Activated T-helper 1 cell treated with Interleukin-2 at 50 U/mL for 16 hours (primary cell): ENCODE results near the gene IARS1.

Experiments used
- DNase-seq: peaks from one replicate; pipeline ENCODE4 v3.0.0-alpha.2; 2020; ENCODE audit warnings: low read depth

IARS1 gene

GRCh38 chr9:92295240-92295790 lies 1.8 kb upstream of the IARS1 start:
- no peak for DNase-seq

GRCh38 chr9:92294297-92294676 lies 790 bp upstream of the IARS1 start:
- DNase-seq = no peak

- DNase-seq = no peak
These were observed 482 bp downstream of the IARS1 start for GRCh38 chr9:92293075-92293354.

- no peak for DNase-seq
These were observed 991 bp downstream of the IARS1 start for GRCh38 chr9:92292338-92293074.

- DNase-seq = no peak
These were observed 1.9 kb downstream of the IARS1 start for GRCh38 chr9:92291577-92291976.

GRCh38 chr9:92290785-92291429 lies 2.6 kb downstream of the IARS1 start:
- no peak for DNase-seq

GRCh38 chr9:92289708-92290390 lies 3.6 kb downstream of the IARS1 start:
- DNase-seq = no peak

- DNase-seq = no peak
These were observed 14.2 kb downstream of the IARS1 start for GRCh38 chr9:92279302-92279701.

GRCh38 chr9:92278110-92278509 lies 15.4 kb downstream of the IARS1 start:
- no peak for DNase-seq

- DNase-seq = no peak
These were observed 17.0 kb downstream of the IARS1 start for GRCh38 chr9:92276331-92277032.

- no peak for DNase-seq
These were observed 18.0 kb downstream of the IARS1 start for GRCh38 chr9:92275541-92275940.

- no peak for DNase-seq
These were observed 23.0 kb downstream of the IARS1 start for GRCh38 chr9:92270511-92270910.

- DNase-seq = no peak
These were observed 27.0 kb downstream of the IARS1 start for GRCh38 chr9:92266486-92266885.

- DNase-seq = no peak
These were observed 28.3 kb downstream of the IARS1 start for GRCh38 chr9:92265154-92265553.

- no peak for DNase-seq
These were observed 30.4 kb downstream of the IARS1 start for GRCh38 chr9:92263131-92263530.

GRCh38 chr9:92257327-92257726 lies 36.2 kb downstream of the IARS1 start:
- DNase-seq = no peak

GRCh38 chr9:92254381-92255337 lies 38.8 kb downstream of the IARS1 start:
- no peak for DNase-seq

GRCh38 chr9:92253656-92254055 lies 39.8 kb downstream of the IARS1 start:
- no peak for DNase-seq

GRCh38 chr9:92247981-92248380 lies 45.5 kb downstream of the IARS1 start:
- DNase-seq = no peak

- DNase-seq = no peak
These were observed 46.2 kb downstream of the IARS1 start for GRCh38 chr9:92247296-92247695.

GRCh38 chr9:92245005-92245797 lies 48.3 kb downstream of the IARS1 start:
- DNase-seq = no peak
